HG03571 (cell line): Measurements from ENCODE around the gene MALRD1.

Source experiments
- ATAC-seq: cut with Tn5 transposase; IDR thresholded peaks from one replicate; pipeline ENCODE4 v1.9.1; 2021; ENCODE audit not compliant: unreplicated experiment

The MALRD1 gene

GRCh38 chr10:19209319-19209718 lies 160.7 kb downstream of the MALRD1 start:
- no peak for ATAC-seq

- no peak for ATAC-seq
Measured at GRCh38 chr10:19212590-19212989, 164.0 kb downstream of the MALRD1 start.

- ATAC-seq: no peak
Measured at GRCh38 chr10:19221216-19221615, 172.6 kb downstream of the MALRD1 start.

GRCh38 chr10:19226025-19226424 lies 177.4 kb downstream of the MALRD1 start:
- ATAC-seq: no peak

GRCh38 chr10:19231034-19231433 lies 182.4 kb downstream of the MALRD1 start:
- no peak for ATAC-seq

GRCh38 chr10:19245889-19246752 lies 197.5 kb downstream of the MALRD1 start:
- ATAC-seq: no peak

GRCh38 chr10:19247843-19248242 lies 199.2 kb downstream of the MALRD1 start:
- no peak for ATAC-seq

- ATAC-seq: no peak
Measured at GRCh38 chr10:19250546-19250945, 201.9 kb downstream of the MALRD1 start.

GRCh38 chr10:19252531-19252930 lies 203.9 kb downstream of the MALRD1 start:
- no peak for ATAC-seq

- ATAC-seq: no peak
Measured at GRCh38 chr10:19256331-19256730, 207.7 kb downstream of the MALRD1 start.

- no peak for ATAC-seq
Measured at GRCh38 chr10:19263262-19263661, 214.7 kb downstream of the MALRD1 start.

- no peak for ATAC-seq
Measured at GRCh38 chr10:19283285-19283684, 234.7 kb downstream of the MALRD1 start.

GRCh38 chr10:19283786-19284185 lies 235.2 kb downstream of the MALRD1 start:
- ATAC-seq: no peak

GRCh38 chr10:19290770-19291169 lies 242.2 kb downstream of the MALRD1 start:
- no peak for ATAC-seq

GRCh38 chr10:19294233-19294632 lies 245.6 kb downstream of the MALRD1 start:
- no peak for ATAC-seq

GRCh38 chr10:19299645-19300044 lies 251.0 kb downstream of the MALRD1 start:
- ATAC-seq: no peak

GRCh38 chr10:19302117-19302516 lies 253.5 kb downstream of the MALRD1 start:
- no peak for ATAC-seq

GRCh38 chr10:19310066-19310465 lies 261.5 kb downstream of the MALRD1 start:
- ATAC-seq: no peak

- no peak for ATAC-seq
Measured at GRCh38 chr10:19316204-19316870, 267.7 kb downstream of the MALRD1 start.

GRCh38 chr10:19317952-19318351 lies 269.4 kb downstream of the MALRD1 start:
- ATAC-seq: no peak

- no peak for ATAC-seq
Measured at GRCh38 chr10:19325581-19325980, 277.0 kb downstream of the MALRD1 start.

GRCh38 chr10:19328582-19328981 lies 280.0 kb downstream of the MALRD1 start:
- no peak for ATAC-seq
